ENCODE measurements around the gene HMGB4. TPM values are rescaled to one million over a fixed set of nuclear protein-coding genes. Genes with fewer than 3 reads are reported as not detected.

HMGB4 gene
- total RNA-seq, 1 donor from 2014 or later = not detected

DNA sequence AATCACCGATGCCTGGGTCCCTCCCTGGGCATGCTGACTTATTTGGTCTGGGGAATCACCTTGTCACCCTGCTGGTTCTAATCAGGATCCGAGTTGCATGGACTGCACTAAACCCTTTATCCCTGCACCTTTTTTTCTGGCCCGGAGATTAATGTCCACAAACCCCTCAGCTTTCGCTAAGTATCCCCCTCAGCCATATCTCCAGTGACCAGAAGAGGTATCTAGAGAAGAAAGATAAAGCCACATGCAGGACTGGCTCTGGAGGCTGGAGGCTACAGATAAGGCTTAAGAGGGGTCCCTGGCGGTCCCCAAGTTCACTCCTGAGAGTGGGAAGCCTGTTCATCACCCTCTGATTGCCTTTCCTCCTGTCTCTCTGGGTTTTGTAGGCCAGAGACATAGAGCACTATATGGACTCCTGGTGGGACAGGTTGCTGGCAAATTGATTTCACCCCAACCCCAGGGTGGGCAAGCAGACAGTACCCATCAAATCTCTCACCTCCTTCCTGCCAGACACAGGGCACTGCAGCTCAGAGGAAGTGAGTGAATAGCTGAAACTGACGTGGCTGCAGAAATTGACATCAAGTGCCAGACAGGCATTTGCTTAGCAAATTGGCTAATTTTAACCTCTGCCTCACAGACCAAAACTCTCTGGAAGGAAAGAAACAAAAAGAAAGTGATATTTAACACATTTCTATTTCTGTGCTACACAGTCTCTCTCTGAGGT, 38.8 kb downstream of the HMGB4 start:
- Histone ChIP-seq H3K36me3 (no peaks in the 10 kb centered on the region), H3K27ac (no peak overlapping the region), H3K4me3 (no peak overlapping the region), H3K4me1 (no peaks in the 10 kb centered on the region), H3K9me3 (no peaks in the 10 kb centered on the region), H3K27me3 (no peaks in the 10 kb centered on the region)
- intact Hi-C loops (cut with DNase I) = no loop called here
- TF ChIP-seq POLR2AphosphoS5 (IDR thresholded peaks at IDR 0.05; ENCODE audit: insufficient read depth in 1 of 2, low read depth in 1 of 2) = no peak
- DNase-seq (ENCODE audit: extremely low spot score in 2 of 2) = no peak

DNA sequence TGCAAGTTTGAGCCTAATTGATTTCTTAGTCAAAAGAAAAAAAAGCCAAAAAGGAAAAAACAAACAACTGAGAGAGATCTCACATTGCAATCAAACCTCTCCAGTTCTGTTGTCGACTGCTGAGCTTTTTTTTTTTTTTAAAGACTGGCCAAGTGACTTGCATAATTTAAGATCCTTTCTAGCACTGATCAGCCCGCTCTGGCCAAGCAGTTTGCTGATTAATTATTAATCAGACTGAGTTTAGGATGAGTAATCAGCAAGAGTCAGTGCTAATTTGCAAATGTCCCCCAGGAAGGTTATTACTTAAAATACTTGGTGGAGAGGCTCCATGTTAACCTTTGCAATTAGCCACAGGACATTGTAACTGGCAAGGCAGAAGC, 39.3 kb downstream of the HMGB4 start:
- no peaks in the 10 kb centered on the region for H3K27me3 ChIP-seq
- no peak for DNase-seq (ENCODE audit: extremely low spot score in 2 of 2)
- H3K9me3 ChIP-seq = no peaks in the 10 kb centered on the region
- TF ChIP-seq, protein P1, sequence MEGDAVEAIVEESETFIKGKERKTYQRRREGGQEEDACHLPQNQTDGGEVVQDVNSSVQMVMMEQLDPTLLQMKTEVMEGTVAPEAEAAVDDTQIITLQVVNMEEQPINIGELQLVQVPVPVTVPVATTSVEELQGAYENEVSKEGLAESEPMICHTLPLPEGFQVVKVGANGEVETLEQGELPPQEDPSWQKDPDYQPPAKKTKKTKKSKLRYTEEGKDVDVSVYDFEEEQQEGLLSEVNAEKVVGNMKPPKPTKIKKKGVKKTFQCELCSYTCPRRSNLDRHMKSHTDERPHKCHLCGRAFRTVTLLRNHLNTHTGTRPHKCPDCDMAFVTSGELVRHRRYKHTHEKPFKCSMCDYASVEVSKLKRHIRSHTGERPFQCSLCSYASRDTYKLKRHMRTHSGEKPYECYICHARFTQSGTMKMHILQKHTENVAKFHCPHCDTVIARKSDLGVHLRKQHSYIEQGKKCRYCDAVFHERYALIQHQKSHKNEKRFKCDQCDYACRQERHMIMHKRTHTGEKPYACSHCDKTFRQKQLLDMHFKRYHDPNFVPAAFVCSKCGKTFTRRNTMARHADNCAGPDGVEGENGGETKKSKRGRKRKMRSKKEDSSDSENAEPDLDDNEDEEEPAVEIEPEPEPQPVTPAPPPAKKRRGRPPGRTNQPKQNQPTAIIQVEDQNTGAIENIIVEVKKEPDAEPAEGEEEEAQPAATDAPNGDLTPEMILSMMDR (IDR thresholded peaks at IDR 0.05) = no peak
- no peak for TF ChIP-seq POLR2A (IDR thresholded peaks at IDR 0.05)
- TF ChIP-seq POLR2AphosphoS5 (IDR thresholded peaks at IDR 0.05; ENCODE audit: insufficient read depth in 1 of 2, low read depth in 1 of 2) = no peak
- intact Hi-C loops (cut with DNase I) = no loop called here
- H3K36me3 ChIP-seq = no peaks in the 10 kb centered on the region
- no peaks in the 10 kb centered on the region for H3K4me1 ChIP-seq
- no peak overlapping the region for H3K27ac ChIP-seq
- no peak overlapping the region for H3K4me3 ChIP-seq

DNA sequence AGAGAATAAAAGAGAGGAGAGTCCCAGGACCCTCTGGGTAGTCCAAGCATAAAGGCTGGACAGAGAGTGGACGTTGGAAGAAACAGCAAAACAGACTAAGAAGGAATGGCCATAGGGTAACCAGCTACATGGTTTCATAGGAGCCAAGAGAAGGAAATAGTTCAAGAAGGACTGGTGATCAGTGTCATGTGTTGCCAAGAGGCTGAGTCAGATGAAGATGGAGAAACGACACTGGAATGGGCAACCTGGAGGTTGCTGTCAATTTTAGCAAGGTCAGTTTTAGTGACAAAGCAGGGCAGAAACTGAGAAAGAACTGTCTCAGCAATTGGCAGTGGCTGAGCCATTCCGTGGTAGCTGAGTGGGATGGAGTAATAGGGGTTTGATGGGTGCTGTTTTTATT, 41.4 kb downstream of the HMGB4 start:
- Histone ChIP-seq H3K4me3 (no peak overlapping the region), H3K36me3 (no peaks in the 10 kb centered on the region), H3K27me3 (no peaks in the 10 kb centered on the region), H3K27ac (no peak overlapping the region), H3K9me3 (no peaks in the 10 kb centered on the region), H3K4me1 (no peaks in the 10 kb centered on the region)
- intact Hi-C loops (cut with DNase I) = no loop called here
- TF ChIP-seq, protein P1 (IDR thresholded peaks at IDR 0.05) = no peak
- TF ChIP-seq POLR2A (IDR thresholded peaks at IDR 0.05) (no peak), POLR2AphosphoS5 (IDR thresholded peaks at IDR 0.05; ENCODE audit: insufficient read depth in 1 of 2, low read depth in 1 of 2) (no peak)
- no peak for DNase-seq (ENCODE audit: extremely low spot score in 2 of 2)

DNA sequence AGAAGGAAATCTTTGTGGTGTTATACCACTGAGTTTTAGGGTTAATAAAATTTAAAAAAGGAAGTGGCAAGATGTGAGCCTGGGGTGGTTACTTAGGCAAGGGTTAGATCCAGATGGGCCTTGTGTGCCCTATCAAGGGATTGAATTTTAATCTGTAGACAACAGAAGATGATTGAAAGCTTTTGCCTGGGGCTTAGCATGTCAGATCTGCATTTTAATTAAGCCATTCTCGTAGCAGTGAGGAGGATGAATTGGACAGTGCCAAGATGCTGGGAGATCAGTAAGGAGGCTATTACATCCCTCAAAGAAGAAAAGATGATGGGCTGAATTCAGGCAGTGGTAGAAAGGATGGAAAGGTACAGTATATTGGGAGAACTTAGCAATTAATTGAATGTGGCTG, 42.3 kb downstream of the HMGB4 start:
- no peak overlapping the region for H3K27ac ChIP-seq
- H3K4me1 ChIP-seq = no peaks in the 10 kb centered on the region
- no peaks in the 10 kb centered on the region for H3K36me3 ChIP-seq
- intact Hi-C loops (cut with DNase I) = no loop called here
- no peak for TF ChIP-seq POLR2A (IDR thresholded peaks at IDR 0.05)
- TF ChIP-seq POLR2AphosphoS5 (IDR thresholded peaks at IDR 0.05; ENCODE audit: insufficient read depth in 1 of 2, low read depth in 1 of 2) = no peak
- TF ChIP-seq, protein P1 (IDR thresholded peaks at IDR 0.05) = no peak
- no peaks in the 10 kb centered on the region for H3K9me3 ChIP-seq
- H3K4me3 ChIP-seq = no peak overlapping the region
- no peaks in the 10 kb centered on the region for H3K27me3 ChIP-seq
- no peak for DNase-seq (ENCODE audit: extremely low spot score in 2 of 2)

DNA sequence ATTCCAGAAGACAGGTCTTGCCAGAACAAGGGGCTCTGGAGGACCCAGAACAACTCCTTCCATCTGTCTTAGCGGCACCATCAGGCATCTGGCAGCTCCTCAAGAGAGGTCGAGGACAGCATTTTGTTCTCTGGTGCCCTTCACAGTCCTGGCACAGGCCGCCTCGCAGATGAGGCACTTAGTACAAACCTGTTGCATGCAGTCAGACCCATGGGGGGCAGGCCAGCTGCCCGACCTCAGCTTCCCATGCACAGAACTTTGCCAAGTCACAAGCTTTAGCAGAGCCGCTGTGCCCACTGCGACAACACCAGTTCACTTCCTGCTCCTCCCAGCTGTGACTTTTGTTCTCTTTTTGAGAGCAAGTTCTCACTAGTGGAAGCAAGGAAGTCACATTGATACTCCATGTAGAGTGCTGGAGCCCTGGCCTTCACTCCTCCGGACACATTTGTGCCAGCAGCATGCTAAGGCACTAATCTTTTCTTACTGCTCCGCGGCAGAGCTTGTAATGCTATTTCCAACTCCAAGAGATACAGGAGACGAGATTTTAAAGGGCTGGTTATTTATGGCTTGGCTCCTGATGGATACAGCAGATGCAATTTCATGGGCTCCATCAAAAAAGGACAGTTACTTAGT, 44.6 kb downstream of the HMGB4 start:
- Histone ChIP-seq H3K27ac (no peak overlapping the region), H3K4me1 (no peaks in the 10 kb centered on the region), H3K36me3 (no peaks in the 10 kb centered on the region), H3K4me3 (no peak overlapping the region), H3K27me3 (no peaks in the 10 kb centered on the region), H3K9me3 (no peaks in the 10 kb centered on the region)
- no peak for DNase-seq (ENCODE audit: extremely low spot score in 2 of 2)
- intact Hi-C loops (cut with DNase I) = no loop called here
- TF ChIP-seq POLR2A (IDR thresholded peaks at IDR 0.05) (no peak), POLR2AphosphoS5 (IDR thresholded peaks at IDR 0.05; ENCODE audit: insufficient read depth in 1 of 2, low read depth in 1 of 2) (no peak)
- TF ChIP-seq, protein P1 (IDR thresholded peaks at IDR 0.05) = no peak

All from vagina (tissue), 2 donors.